ENCODE measurements around the gene TPRX2. TPM values are rescaled to one million over a fixed set of nuclear protein-coding genes. Genes with fewer than 3 reads are reported as not detected.
A peak's percentile ranks its signal among the peaks of the same experiment; 100 is the strongest.
"Not testable (repeated sequence)": the region's sequence is repeated elsewhere in the genome, so short reads cannot be mapped to it uniquely, and the experiment has no call there.

Gene TPRX2
- not detected for total RNA-seq
- long read RNA-seq: 0 reads

GRCh38 chr19:47858646-47859285, at the start of gene TPRX2:
Gene TPRX2, plus strand, starts transcription at chr19:47859235. Its CDS starts 12 bp downstream, at chr19:47859247.
- ATAC-seq; DNase-seq (ENCODE audit: missing footprints); intact Hi-C loops (cut with DNase I): not testable (repeated sequence)

GRCh38 chr19:47813304-47813994, 45.6 kb upstream of the TPRX2 start:
- intact Hi-C loops (cut with DNase I): loop anchor here (5.0 kb wide), 1 partner anchor 49 kb away; no protein-coding TSS in a partner anchor
- ATAC-seq (peak; percentile 56), DNase-seq (ENCODE audit: missing footprints) (peak; percentile 87)

- intact Hi-C loops (cut with DNase I): loop anchor here (5.0 kb wide), 1 partner anchor 48 kb away; no protein-coding TSS in a partner anchor
- ATAC-seq: no peak
These were observed 45.1 kb upstream of the TPRX2 start for GRCh38 chr19:47813995-47814328.

GRCh38 chr19:47816270-47816669, 42.8 kb upstream of the TPRX2 start:
- ATAC-seq; DNase-seq (ENCODE audit: missing footprints); intact Hi-C loops (cut with DNase I): not testable (repeated sequence)

More at GRCh38 chr19:47813995-47814328, 45.1 kb upstream of the TPRX2 start:
- DNase-seq (ENCODE audit: missing footprints): no peak

GRCh38 chr19:47818221-47818620, 40.8 kb upstream of the TPRX2 start:
- DNase-seq (ENCODE audit: missing footprints); ATAC-seq; intact Hi-C loops (cut with DNase I): not testable (repeated sequence)

- ATAC-seq (no peak), DNase-seq (ENCODE audit: missing footprints) (no peak)
- intact Hi-C loops (cut with DNase I): no loop called here
These were observed 39.2 kb upstream of the TPRX2 start for GRCh38 chr19:47819858-47820257.

GRCh38 chr19:47820410-47820809, 38.6 kb upstream of the TPRX2 start:
- intact Hi-C loops (cut with DNase I): no loop called here
- DNase-seq (ENCODE audit: missing footprints): no peak
- ATAC-seq: no peak

GRCh38 chr19:47821460-47822020, 37.5 kb upstream of the TPRX2 start, which contains the start of gene CRX:
Gene CRX, plus strand, starts transcription at chr19:47821937. Its CDS starts 12,507 bp downstream, at chr19:47834444.
- ATAC-seq (no peak), DNase-seq (ENCODE audit: missing footprints) (no peak)
- intact Hi-C loops (cut with DNase I): no loop called here

GRCh38 chr19:47824396-47824795, 34.6 kb upstream of the TPRX2 start:
- no peak for ATAC-seq

GRCh38 chr19:47826800-47827199, 32.2 kb upstream of the TPRX2 start:
- DNase-seq (ENCODE audit: missing footprints) (no peak), ATAC-seq (no peak)
- intact Hi-C loops (cut with DNase I): no loop called here

More at GRCh38 chr19:47824396-47824795, 34.6 kb upstream of the TPRX2 start:
- DNase-seq (ENCODE audit: missing footprints): no peak
- intact Hi-C loops (cut with DNase I): no loop called here

GRCh38 chr19:47832723-47833122, 26.3 kb upstream of the TPRX2 start:
- DNase-seq (ENCODE audit: missing footprints): no peak
- intact Hi-C loops (cut with DNase I): no loop called here

GRCh38 chr19:47836038-47836437, 23.0 kb upstream of the TPRX2 start:
- ATAC-seq: no peak
- peak; percentile 11 for DNase-seq (ENCODE audit: missing footprints)
- intact Hi-C loops (cut with DNase I): no loop called here

More at GRCh38 chr19:47832723-47833122, 26.3 kb upstream of the TPRX2 start:
- ATAC-seq: no peak

- DNase-seq (ENCODE audit: missing footprints) (no peak), ATAC-seq (no peak)
- intact Hi-C loops (cut with DNase I): no loop called here
These were observed 19.6 kb upstream of the TPRX2 start for GRCh38 chr19:47839411-47839810.

- no peak for ATAC-seq
- no peak for DNase-seq (ENCODE audit: missing footprints)
- intact Hi-C loops (cut with DNase I): no loop called here
These were observed 19.1 kb upstream of the TPRX2 start for GRCh38 chr19:47839913-47840312.

- DNase-seq (ENCODE audit: missing footprints) (no peak), ATAC-seq (no peak)
- intact Hi-C loops (cut with DNase I): no loop called here
These were observed 16.1 kb upstream of the TPRX2 start for GRCh38 chr19:47842941-47843340.

GRCh38 chr19:47848425-47848822, 10.6 kb upstream of the TPRX2 start:
- no peak for ATAC-seq
- no peak for DNase-seq (ENCODE audit: missing footprints)
- intact Hi-C loops (cut with DNase I): no loop called here

- intact Hi-C loops (cut with DNase I): no loop called here
These were observed 10.1 kb upstream of the TPRX2 start for GRCh38 chr19:47848823-47849473.

GRCh38 chr19:47853003-47853402, 6.0 kb upstream of the TPRX2 start:
- intact Hi-C loops (cut with DNase I): no loop called here
- no peak for DNase-seq (ENCODE audit: missing footprints)

More at GRCh38 chr19:47848823-47849473, 10.1 kb upstream of the TPRX2 start:
- ATAC-seq (no peak), DNase-seq (ENCODE audit: missing footprints) (no peak)

GRCh38 chr19:47854459-47854858, 4.6 kb upstream of the TPRX2 start:
- ATAC-seq: no peak
- intact Hi-C loops (cut with DNase I): no loop called here
- DNase-seq (ENCODE audit: missing footprints): no peak

More at GRCh38 chr19:47853003-47853402, 6.0 kb upstream of the TPRX2 start:
- no peak for ATAC-seq

All from Right ventricle myocardium inferior (tissue), 1 donor.